ENCODE measurements around the gene HINT2.
A peak's percentile ranks its signal among the peaks of the same experiment; 100 is the strongest.

Gene HINT2

DNA sequence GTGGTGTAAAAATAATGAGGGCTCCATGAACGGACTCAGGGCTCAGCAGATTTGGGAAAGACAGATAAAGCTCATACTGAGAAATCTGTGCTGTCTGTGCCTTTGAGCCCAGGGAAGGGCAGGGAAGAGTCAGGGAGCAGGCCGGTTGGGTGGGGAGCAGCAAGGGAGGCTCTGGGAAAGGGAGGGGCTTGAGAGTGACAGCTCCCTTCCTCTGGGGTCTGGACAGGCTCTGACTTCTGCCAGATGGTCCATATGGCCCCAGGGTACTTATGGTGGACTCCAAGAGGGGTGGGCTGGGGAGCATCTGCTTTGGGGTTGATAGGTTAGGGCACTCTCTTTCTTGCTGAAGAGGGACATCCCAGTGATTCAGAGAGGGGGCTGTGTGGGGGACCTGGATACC, 21.4 kb downstream of the HINT2 start:
- Histone ChIP-seq H3K27ac (ENCODE audit: insufficient read depth, low read depth, low read length, poor library complexity, severe bottlenecking) (no peak overlapping the region), H3K4me1 (ENCODE audit: control insufficient read depth, insufficient read depth, low read length) (peaks cover 3% of the 10 kb centered on the region), H3K4me3 (ENCODE audit: insufficient read depth, low read depth, low read length) (no peak overlapping the region), H3K9me3 (ENCODE audit: control insufficient read depth, low read length) (no peaks in the 10 kb centered on the region), H3K27me3 (ENCODE audit: control insufficient read depth, insufficient read depth, low read length, poor library complexity, severe bottlenecking) (peaks cover 5% of the 10 kb centered on the region), H3K36me3 (ENCODE audit: control insufficient read depth, insufficient read depth, low read length) (no peaks in the 10 kb centered on the region)
- WGBS, 2 experiments, result 82 to 89% methylated on average over 2 of the region's 2 CpGs

DNA sequence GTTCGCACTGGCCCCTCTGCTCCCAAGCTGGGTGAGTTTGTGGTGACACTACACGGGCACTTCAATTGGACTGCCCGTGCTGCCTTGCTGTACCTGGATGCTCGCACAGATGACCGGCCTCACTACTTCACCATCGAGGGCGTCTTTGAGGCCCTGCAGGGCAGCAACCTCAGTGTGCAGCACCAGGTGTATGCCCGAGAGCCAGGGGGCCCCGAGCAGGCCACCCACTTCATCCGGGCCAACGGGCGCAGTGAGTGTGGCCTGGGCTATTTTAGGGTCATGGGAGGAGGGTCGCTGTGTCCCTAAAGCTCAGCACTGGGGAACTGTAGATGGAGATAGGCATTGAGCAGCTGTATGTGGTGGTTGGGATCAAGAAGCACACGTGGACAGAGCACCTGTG, 22.0 kb downstream of the HINT2 start:
- H3K4me1 ChIP-seq (ENCODE audit: control insufficient read depth, insufficient read depth, low read length), result peaks cover 3% of the 10 kb centered on the region
- peaks cover 5% of the 10 kb centered on the region for H3K27me3 ChIP-seq (ENCODE audit: control insufficient read depth, insufficient read depth, low read length, poor library complexity, severe bottlenecking)
- 95% methylated on average over 14 of the region's 14 CpGs for WGBS, 2 experiments
- H3K4me3 ChIP-seq (ENCODE audit: insufficient read depth, low read depth, low read length), result no peak overlapping the region
- H3K36me3 ChIP-seq (ENCODE audit: control insufficient read depth, insufficient read depth, low read length), result no peaks in the 10 kb centered on the region
- H3K27ac ChIP-seq (ENCODE audit: insufficient read depth, low read depth, low read length, poor library complexity, severe bottlenecking), result no peak overlapping the region
- H3K9me3 ChIP-seq (ENCODE audit: control insufficient read depth, low read length), result no peaks in the 10 kb centered on the region

DNA sequence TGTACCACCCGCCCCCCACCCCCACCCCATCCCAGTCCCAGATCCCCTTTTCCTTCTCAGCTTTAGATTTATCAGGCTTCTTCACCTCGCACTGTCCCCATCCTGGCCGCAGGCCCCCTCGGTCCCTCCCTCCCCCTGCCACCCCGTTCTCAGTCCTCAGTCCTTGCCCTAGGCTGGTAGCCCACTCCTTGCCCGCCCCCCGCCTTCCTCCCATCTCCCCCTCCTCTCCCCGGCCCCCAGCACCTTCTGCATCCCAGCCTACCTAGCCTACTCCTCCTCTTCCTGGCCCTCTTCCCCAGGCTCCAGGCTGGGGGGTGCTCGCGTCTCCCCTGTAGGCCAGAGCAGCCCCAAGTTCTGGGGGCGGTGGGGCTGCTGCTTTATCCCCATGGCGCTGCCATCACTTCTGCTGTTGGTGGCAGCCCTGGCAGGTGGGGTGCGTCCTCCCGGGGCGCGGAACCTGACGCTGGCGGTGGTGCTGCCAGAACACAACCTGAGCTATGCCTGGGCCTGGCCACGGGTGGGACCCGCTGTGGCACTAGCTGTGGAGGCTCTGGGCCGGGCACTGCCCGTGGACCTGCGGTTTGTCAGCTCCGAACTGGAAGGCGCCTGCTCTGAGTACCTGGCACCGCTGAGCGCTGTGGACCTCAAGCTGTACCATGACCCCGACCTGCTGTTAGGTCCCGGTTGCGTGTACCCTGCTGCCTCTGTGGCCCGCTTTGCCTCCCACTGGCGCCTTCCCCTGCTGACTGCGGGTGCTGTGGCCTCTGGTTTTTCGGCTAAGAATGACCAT, 22.6 kb downstream of the HINT2 start:
- peaks cover 5% of the 10 kb centered on the region for H3K27me3 ChIP-seq (ENCODE audit: control insufficient read depth, insufficient read depth, low read length, poor library complexity, severe bottlenecking)
- H3K27ac ChIP-seq (ENCODE audit: insufficient read depth, low read depth, low read length, poor library complexity, severe bottlenecking), result no peak overlapping the region
- no peaks in the 10 kb centered on the region for H3K36me3 ChIP-seq (ENCODE audit: control insufficient read depth, insufficient read depth, low read length)
- H3K4me3 ChIP-seq (ENCODE audit: insufficient read depth, low read depth, low read length), result peak overlapping the region; percentile 39
- no peaks in the 10 kb centered on the region for H3K9me3 ChIP-seq (ENCODE audit: control insufficient read depth, low read length)
- H3K4me1 ChIP-seq (ENCODE audit: control insufficient read depth, insufficient read depth, low read length), result peaks cover 3% of the 10 kb centered on the region
- WGBS, 2 experiments, result 86 to 87% methylated on average over 32 of the region's 34 CpGs

DNA sequence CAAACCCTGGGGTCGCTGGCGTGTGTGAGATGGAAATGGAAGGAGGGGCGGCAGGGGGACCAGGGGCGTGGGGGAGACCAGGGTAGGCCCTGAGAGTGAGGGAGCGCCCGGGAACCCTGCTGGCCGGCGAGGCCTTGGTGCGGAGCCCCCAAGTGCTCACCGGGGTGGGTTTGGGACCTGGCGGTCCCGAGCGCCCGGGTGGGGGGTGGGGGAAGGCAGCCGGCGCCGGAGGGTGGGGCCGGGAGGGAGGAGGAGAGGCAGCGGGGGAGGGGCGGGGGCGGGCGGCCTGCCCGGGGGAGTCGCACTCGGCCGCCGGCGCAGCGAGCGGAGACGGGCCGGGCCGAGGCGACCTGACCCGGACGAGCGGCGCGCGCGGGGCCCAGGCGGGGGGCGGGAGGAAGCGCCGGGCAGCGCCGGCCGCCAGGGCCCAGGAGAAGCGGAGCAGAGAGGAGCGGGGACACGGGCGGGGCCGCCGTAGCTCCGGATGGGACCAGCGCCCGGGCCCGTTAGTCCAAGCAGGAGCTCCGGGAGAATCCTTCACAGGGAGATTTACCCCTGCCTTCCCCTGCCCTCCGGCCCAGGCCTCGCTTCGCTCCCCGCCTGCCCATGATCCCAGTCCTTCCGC, 23.4 kb downstream of the HINT2 start, which contains the start of gene NPR2:
Gene NPR2, plus strand, starts transcription at position 295 of the 625 bp plus-strand sequence. CDS start 818 bp downstream, outside the sequence.
- peak within 1 kb of the TSS; percentile 5 for H3K27ac ChIP-seq (ENCODE audit: insufficient read depth, low read depth, low read length, poor library complexity, severe bottlenecking)
- WGBS, 2 experiments, result 2% methylated on average over 56 to 64 of the region's 64 CpGs
- peaks cover 5% of the 10 kb centered on the region for H3K27me3 ChIP-seq (ENCODE audit: control insufficient read depth, insufficient read depth, low read length, poor library complexity, severe bottlenecking)
- H3K9me3 ChIP-seq (ENCODE audit: control insufficient read depth, low read length), result no peaks in the 10 kb centered on the region
- peak within 1 kb of the TSS; percentile 39 for H3K4me3 ChIP-seq (ENCODE audit: insufficient read depth, low read depth, low read length)
- no peaks in the 10 kb centered on the region for H3K36me3 ChIP-seq (ENCODE audit: control insufficient read depth, insufficient read depth, low read length)
- H3K4me1 ChIP-seq (ENCODE audit: control insufficient read depth, insufficient read depth, low read length), result peaks cover 3% of the 10 kb centered on the region

DNA sequence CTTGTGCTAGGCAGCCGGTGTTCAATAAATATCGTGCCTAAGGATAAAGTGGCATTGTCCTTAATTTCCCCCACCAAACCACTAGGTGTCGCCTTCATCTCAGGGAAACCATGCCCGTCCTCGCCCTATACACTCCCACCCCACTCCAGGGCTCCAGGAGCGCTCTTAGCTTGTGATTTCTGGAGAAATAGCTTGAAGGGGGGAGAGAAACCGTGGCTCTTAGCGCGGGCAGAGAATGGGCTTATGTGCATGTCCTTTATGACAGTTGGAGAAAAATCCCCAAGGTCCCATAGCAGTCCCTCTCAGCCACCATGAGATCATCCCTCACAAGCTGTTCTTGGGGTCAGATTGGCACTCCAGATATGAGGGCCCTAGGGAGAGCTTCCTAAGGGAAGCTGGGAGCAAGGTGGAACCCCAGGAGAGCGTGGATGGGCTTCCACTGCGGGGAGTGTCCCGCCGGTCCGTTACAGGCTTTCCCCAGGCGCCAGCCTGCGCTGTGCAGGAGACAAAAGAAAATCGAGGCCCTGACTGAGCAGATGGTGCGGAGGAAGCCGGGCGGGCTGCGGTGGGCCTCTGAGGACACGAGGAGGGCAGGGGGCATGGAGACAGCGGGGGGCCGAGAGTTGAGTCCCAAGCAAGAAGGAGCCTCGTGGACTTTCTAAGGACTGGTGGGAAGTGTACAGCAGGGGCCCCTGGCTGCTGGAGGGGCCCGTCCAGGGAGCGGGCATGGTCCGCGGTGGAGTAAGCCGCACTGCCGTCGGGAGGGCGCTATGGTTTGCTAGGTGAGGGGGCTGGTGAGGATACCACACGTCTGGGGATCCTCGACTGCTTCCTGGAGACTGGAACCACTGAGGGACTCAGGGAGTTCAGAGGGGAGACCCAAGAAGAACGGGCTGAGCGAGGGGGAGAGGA, 24.2 kb downstream of the HINT2 start:
- Histone ChIP-seq H3K27ac (ENCODE audit: insufficient read depth, low read depth, low read length, poor library complexity, severe bottlenecking) (peak overlapping the region; percentile 5), H3K9me3 (ENCODE audit: control insufficient read depth, low read length) (no peaks in the 10 kb centered on the region), H3K27me3 (ENCODE audit: control insufficient read depth, insufficient read depth, low read length, poor library complexity, severe bottlenecking) (peaks cover 5% of the 10 kb centered on the region), H3K36me3 (ENCODE audit: control insufficient read depth, insufficient read depth, low read length) (no peaks in the 10 kb centered on the region), H3K4me1 (ENCODE audit: control insufficient read depth, insufficient read depth, low read length) (peaks cover 3% of the 10 kb centered on the region), H3K4me3 (ENCODE audit: insufficient read depth, low read depth, low read length) (peak overlapping the region; percentile 5)
- WGBS, 2 experiments, result 31 to 33% methylated on average over 37 of the region's 37 CpGs

DNA sequence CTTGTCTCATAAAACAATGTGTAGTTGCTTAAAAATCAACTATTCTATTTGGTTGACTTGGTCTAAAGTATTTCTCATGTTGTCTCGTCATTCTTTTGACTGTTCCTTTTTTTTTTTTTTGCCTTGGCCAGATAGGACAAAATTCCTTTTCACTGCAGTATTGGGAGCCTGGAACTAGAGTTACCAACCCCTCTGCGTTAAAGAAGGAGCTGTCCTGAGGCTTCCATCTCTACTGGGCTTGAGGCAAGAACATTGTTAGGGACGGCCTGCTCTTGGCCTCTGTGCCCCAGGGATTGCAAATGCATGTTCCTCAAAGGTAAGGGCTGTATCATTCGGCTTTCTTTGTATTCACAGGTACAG, 24.8 kb downstream of the HINT2 start:
- Histone ChIP-seq H3K9me3 (ENCODE audit: control insufficient read depth, low read length) (no peaks in the 10 kb centered on the region), H3K4me3 (ENCODE audit: insufficient read depth, low read depth, low read length) (no peak overlapping the region), H3K27me3 (ENCODE audit: control insufficient read depth, insufficient read depth, low read length, poor library complexity, severe bottlenecking) (peaks cover 5% of the 10 kb centered on the region), H3K4me1 (ENCODE audit: control insufficient read depth, insufficient read depth, low read length) (peaks cover 3% of the 10 kb centered on the region), H3K36me3 (ENCODE audit: control insufficient read depth, insufficient read depth, low read length) (no peaks in the 10 kb centered on the region), H3K27ac (ENCODE audit: insufficient read depth, low read depth, low read length, poor library complexity, severe bottlenecking) (no peak overlapping the region)
- 43 to 49% methylated on average over 4 of the region's 4 CpGs for WGBS, 2 experiments

DNA sequence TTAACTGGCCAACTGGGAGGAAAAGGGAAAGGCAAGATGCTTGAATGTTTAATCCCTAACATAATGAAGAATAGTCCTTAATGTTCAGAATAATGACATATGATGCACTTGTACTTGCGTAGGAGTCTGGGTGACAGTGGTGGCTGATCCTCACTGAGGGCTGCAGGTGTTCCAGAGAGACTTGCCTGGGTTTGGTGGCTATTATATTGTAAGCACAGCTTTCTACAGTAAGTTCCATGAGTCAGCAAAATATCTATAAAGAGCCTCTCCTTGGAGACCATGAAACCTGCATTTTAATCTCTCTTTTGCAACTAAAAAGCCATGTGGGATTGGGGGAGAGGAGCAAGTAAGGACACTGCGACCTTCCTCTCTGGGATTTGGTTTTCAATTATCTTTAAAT, 25.3 kb downstream of the HINT2 start:
- H3K27ac ChIP-seq (ENCODE audit: insufficient read depth, low read depth, low read length, poor library complexity, severe bottlenecking), result no peak overlapping the region

DNA sequence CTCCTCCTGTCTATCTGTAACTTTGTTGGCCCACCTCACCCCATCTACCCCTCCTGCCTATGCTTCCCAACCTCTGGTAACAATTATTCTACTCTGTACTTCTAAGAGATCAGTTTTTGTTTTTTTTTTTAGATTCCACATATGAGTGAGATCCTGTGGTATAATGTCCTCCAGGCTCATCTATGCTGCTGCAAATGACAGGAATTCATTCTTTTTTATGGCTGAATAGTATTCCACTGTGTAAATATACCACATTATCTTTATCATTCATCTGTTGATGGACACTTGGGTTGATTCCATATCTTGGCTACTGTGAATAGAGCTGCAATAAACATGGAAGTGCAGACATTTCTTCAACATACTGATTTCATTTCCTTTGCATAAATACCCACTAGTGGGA, 31.4 kb downstream of the HINT2 start:
- Histone ChIP-seq H3K9me3 (ENCODE audit: control insufficient read depth, low read length) (no peaks in the 10 kb centered on the region), H3K27ac (ENCODE audit: insufficient read depth, low read depth, low read length, poor library complexity, severe bottlenecking) (no peak overlapping the region)

More for the DNA sequence above, 25.3 kb downstream of the HINT2 start:
- Histone ChIP-seq H3K36me3 (ENCODE audit: control insufficient read depth, insufficient read depth, low read length) (no peaks in the 10 kb centered on the region), H3K9me3 (ENCODE audit: control insufficient read depth, low read length) (no peaks in the 10 kb centered on the region), H3K27me3 (ENCODE audit: control insufficient read depth, insufficient read depth, low read length, poor library complexity, severe bottlenecking) (peaks cover 5% of the 10 kb centered on the region), H3K4me3 (ENCODE audit: insufficient read depth, low read depth, low read length) (no peak overlapping the region), H3K4me1 (ENCODE audit: control insufficient read depth, insufficient read depth, low read length) (peaks cover 3% of the 10 kb centered on the region)
- 85 to 100% methylated on average over 1 to 2 of the region's 2 CpGs for WGBS, 2 experiments

DNA sequence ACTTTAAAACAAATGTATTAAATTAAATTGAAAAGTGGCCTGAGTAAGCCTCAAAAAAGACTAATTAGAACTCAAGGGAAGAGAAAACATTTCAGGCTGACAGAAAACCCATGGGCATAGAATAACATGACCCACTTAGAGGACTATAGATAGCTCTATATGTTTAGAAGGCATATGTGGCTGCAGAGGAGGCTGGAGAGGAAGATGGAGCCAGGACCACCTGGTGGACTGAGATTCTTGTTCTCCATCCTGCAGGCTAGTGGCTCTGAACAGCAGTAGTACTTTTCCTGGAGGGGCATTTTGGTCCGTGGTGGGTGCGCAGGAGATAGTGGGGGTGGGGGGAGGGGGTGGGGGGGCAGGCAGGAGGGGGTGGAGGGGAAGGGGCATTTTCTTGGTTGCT, 33.8 kb downstream of the HINT2 start:
- H3K4me3 ChIP-seq (ENCODE audit: insufficient read depth, low read depth, low read length), result no peak overlapping the region
- WGBS, 2 experiments, result no CpG with 5 or more reads among the region's 2 CpGs
- H3K4me1 ChIP-seq (ENCODE audit: control insufficient read depth, insufficient read depth, low read length), result peaks cover 2% of the 10 kb centered on the region
- H3K36me3 ChIP-seq (ENCODE audit: control insufficient read depth, insufficient read depth, low read length), result peaks cover 5% of the 10 kb centered on the region
- no peaks in the 10 kb centered on the region for H3K9me3 ChIP-seq (ENCODE audit: control insufficient read depth, low read length)
- no peak overlapping the region for H3K27ac ChIP-seq (ENCODE audit: insufficient read depth, low read depth, low read length, poor library complexity, severe bottlenecking)
- no peaks in the 10 kb centered on the region for H3K27me3 ChIP-seq (ENCODE audit: control insufficient read depth, insufficient read depth, low read length, poor library complexity, severe bottlenecking)

More for the DNA sequence above, 31.4 kb downstream of the HINT2 start:
- no peaks in the 10 kb centered on the region for H3K4me1 ChIP-seq (ENCODE audit: control insufficient read depth, insufficient read depth, low read length)
- no peaks in the 10 kb centered on the region for H3K27me3 ChIP-seq (ENCODE audit: control insufficient read depth, insufficient read depth, low read length, poor library complexity, severe bottlenecking)
- no peak overlapping the region for H3K4me3 ChIP-seq (ENCODE audit: insufficient read depth, low read depth, low read length)
- H3K36me3 ChIP-seq (ENCODE audit: control insufficient read depth, insufficient read depth, low read length), result peaks cover 5% of the 10 kb centered on the region

DNA sequence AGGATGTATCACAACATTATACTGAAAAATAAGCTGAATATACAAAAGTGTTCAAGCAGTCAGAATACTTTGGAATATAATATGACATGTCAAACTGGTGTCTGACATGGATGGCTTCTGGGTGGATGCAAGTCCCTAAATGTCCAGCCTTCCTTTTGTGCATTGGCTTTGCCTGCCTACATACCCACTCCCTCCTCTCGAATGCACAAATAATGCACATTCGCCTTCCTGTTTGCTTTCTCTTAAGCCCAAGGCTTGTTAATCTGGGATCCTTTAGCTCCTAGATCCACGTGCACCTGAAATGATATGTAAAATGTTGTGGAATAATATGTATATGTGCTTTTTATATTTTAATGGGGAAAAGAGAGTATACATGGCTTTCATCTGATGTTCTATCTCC, 36.3 kb downstream of the HINT2 start:
- H3K4me1 ChIP-seq (ENCODE audit: control insufficient read depth, insufficient read depth, low read length), result peaks cover 9% of the 10 kb centered on the region
- WGBS, 2 experiments, result 89 to 93% methylated on average over 3 of the region's 3 CpGs
- H3K27me3 ChIP-seq (ENCODE audit: control insufficient read depth, insufficient read depth, low read length, poor library complexity, severe bottlenecking), result no peaks in the 10 kb centered on the region
- no peaks in the 10 kb centered on the region for H3K9me3 ChIP-seq (ENCODE audit: control insufficient read depth, low read length)
- peaks cover 3% of the 10 kb centered on the region for H3K36me3 ChIP-seq (ENCODE audit: control insufficient read depth, insufficient read depth, low read length)
- no peak overlapping the region for H3K4me3 ChIP-seq (ENCODE audit: insufficient read depth, low read depth, low read length)
- no peak overlapping the region for H3K27ac ChIP-seq (ENCODE audit: insufficient read depth, low read depth, low read length, poor library complexity, severe bottlenecking)
